OCI-LY7 (cell line): ENCODE results near the gene MAP4K5.

Experiments used
- EZH2phosphoT487 ChIP-seq: fragments of 200-600 bp; sonication (generic); IDR thresholded peaks from 2 replicates; pipeline ENCODE4 v1.6.1; 2018; ENCODE audit warnings: low read depth, borderline replicate concordance, mild to moderate bottlenecking, mixed run types, antibody characterized with exemption, low read length, moderate library complexity, mixed read lengths
- TF ChIP-seq, protein P1 (sequence below): fragments of 200-600 bp; sonication (generic); conservative IDR thresholded peaks from 2 replicates; pipeline ENCODE4 v1.5.1; 2014; ENCODE audit warnings: mild to moderate bottlenecking, antibody characterized with exemption, low read length, moderate library complexity, mixed read lengths

GRCh38 chr14:50402965-50403364, 129.4 kb downstream of the MAP4K5 start:
- TF ChIP-seq EZH2phosphoT487: no peak
- TF ChIP-seq, protein P1, sequence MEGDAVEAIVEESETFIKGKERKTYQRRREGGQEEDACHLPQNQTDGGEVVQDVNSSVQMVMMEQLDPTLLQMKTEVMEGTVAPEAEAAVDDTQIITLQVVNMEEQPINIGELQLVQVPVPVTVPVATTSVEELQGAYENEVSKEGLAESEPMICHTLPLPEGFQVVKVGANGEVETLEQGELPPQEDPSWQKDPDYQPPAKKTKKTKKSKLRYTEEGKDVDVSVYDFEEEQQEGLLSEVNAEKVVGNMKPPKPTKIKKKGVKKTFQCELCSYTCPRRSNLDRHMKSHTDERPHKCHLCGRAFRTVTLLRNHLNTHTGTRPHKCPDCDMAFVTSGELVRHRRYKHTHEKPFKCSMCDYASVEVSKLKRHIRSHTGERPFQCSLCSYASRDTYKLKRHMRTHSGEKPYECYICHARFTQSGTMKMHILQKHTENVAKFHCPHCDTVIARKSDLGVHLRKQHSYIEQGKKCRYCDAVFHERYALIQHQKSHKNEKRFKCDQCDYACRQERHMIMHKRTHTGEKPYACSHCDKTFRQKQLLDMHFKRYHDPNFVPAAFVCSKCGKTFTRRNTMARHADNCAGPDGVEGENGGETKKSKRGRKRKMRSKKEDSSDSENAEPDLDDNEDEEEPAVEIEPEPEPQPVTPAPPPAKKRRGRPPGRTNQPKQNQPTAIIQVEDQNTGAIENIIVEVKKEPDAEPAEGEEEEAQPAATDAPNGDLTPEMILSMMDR: no peak
